BE2C (cell line): ENCODE measurements around the gene SBK3.
A peak's percentile ranks its signal among the peaks of the same experiment; 100 is the strongest.

Source experiments
- DNase-seq: peaks from one replicate; pipeline ENCODE4 v3.0.0-alpha.2; 2020
- H3K27me3 ChIP-seq: fragments of 250-450 bp; sonication (Bioruptor Pico); 2 replicates; pipeline ENCODE4 v1.5.1; 2020; ENCODE audit warnings: mild to moderate bottlenecking
- H3K36me3 ChIP-seq: fragments of 250-450 bp; sonication (Bioruptor Pico); 2 replicates; pipeline ENCODE4 v1.5.1; 2020; ENCODE audit warnings: mild to moderate bottlenecking
- H3K4me1 ChIP-seq: fragments of 250-450 bp; sonication (Bioruptor Pico); 2 replicates; pipeline ENCODE4 v1.5.1; 2020
- H3K4me3 ChIP-seq: 2 replicates; pipeline ENCODE4 v1.5.1; 2011; ENCODE audit warnings: low read depth, low read length
- H3K9me3 ChIP-seq: fragments of 250-450 bp; sonication (Bioruptor Pico); 2 replicates; pipeline ENCODE4 v1.5.1; 2020
- CTCF ChIP-seq: IDR thresholded peaks from 2 replicates; pipeline ENCODE4 v1.5.1; 2012; ENCODE audit warnings: mild to moderate bottlenecking, low read depth, low read length

The SBK3 gene

GRCh38 chr19:55504981-55505380 is 40.4 kb downstream of the SBK3 start:
- Histone ChIP-seq H3K4me3 (no peak overlapping the region), H3K36me3 (no peaks in the 10 kb centered on the region), H3K9me3 (peaks cover 4% of the 10 kb centered on the region), H3K27me3 (no peaks in the 10 kb centered on the region), H3K4me1 (no peaks in the 10 kb centered on the region)
- DNase-seq = no peak
- no peak for TF ChIP-seq CTCF

DNA sequence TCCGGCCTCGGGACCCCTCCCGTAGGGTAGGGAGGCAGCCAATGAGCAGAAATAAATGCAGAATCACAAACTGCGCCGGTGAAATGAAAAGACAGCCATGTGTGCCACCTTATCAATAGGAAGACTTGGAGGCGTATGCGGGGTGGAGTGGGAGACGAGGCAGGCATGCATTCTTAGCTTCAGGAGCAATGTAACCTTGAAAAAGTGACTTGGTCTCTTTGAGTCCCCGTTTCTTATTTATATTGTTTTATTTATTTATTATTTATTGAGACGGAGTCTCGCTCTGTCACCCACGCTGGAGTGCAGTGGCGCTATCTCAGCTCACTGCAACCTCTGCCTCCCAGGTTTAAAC is 41.1 kb downstream of the SBK3 start:
- no peak overlapping the region for H3K4me3 ChIP-seq

DNA sequence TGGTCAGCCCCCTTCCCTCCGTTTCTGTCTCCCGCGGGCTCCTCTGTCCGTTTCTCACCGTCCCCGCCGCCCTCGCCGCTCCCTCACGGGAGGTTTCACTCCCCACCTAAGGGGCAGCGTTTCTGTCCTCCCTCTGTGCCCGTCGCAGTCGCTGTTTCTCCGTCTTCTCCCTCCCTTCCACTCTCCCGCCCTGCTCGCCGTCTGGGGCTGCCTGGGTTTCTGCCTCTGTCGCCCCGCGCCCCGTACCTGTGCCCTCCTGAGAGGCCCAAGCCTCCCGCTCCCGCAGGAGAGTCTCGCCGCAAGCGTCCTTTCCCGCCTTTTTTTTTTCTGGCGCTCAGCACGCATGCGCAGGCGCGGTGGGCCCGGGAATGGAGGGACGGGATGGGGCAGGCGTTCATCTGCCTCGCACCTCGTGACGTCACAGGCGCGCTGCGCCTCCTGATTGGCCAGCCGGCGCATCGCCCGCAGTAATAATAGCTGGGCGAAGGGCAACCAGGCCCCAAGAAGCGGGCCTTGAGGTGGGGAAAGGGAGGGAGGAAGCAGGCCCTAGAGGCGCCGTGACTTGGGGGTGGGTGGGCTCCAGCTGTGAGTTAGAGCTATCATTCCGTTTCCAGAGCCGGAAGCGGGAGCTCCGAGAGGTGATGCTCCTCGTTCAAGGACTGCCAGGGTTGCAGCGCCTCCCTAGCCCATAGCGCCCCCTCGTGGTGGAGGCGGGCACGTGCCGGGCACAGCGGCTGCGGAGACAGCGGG is 41.7 kb downstream of the SBK3 start:
- TF ChIP-seq CTCF = peak; percentile 90
- peak; percentile 95 for DNase-seq
- Histone ChIP-seq H3K27me3 (no peaks in the 10 kb centered on the region), H3K9me3 (peaks cover 4% of the 10 kb centered on the region), H3K4me1 (no peaks in the 10 kb centered on the region), H3K36me3 (no peaks in the 10 kb centered on the region), H3K4me3 (peak overlapping the region; percentile 34; the same call in 1 of the 2 replicates)

More for the DNA sequence above, 41.1 kb downstream of the SBK3 start:
- DNase-seq = no peak
- no peaks in the 10 kb centered on the region for H3K36me3 ChIP-seq
- no peak for TF ChIP-seq CTCF
- no peaks in the 10 kb centered on the region for H3K27me3 ChIP-seq
- peaks cover 4% of the 10 kb centered on the region for H3K9me3 ChIP-seq
- H3K4me1 ChIP-seq = no peaks in the 10 kb centered on the region

DNA sequence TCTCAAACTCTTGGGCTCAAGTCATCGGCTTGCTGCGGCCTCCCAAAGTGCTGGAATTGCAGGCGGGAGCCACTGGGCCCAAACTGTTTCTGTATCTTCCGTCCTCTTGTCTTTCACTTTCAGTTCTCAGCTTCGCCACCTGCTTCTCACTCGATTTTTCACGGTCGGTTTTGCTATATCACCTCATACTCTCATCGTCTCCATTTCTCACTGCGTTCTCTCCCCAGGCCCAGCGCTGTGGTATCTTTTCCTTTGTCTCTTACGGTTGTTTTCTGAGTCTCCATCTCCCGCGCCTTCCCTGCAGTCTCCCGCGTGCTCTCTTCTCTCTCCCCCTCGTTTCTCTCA is 42.2 kb downstream of the SBK3 start:
- Histone ChIP-seq H3K4me1 (no peaks in the 10 kb centered on the region), H3K36me3 (no peaks in the 10 kb centered on the region), H3K9me3 (peaks cover 4% of the 10 kb centered on the region), H3K27me3 (no peaks in the 10 kb centered on the region), H3K4me3 (no peak overlapping the region)
- DNase-seq = no peak
- no peak for TF ChIP-seq CTCF

GRCh38 chr19:55502197-55502952 is 43.0 kb downstream of the SBK3 start:
- Histone ChIP-seq H3K4me1 (no peaks in the 10 kb centered on the region), H3K9me3 (peaks cover 4% of the 10 kb centered on the region), H3K4me3 (no peak overlapping the region), H3K36me3 (no peaks in the 10 kb centered on the region), H3K27me3 (no peaks in the 10 kb centered on the region)
- no peak for DNase-seq
- no peak for TF ChIP-seq CTCF

- no peaks in the 10 kb centered on the region for H3K36me3 ChIP-seq
- no peak for TF ChIP-seq CTCF
- DNase-seq = no peak
- no peaks in the 10 kb centered on the region for H3K27me3 ChIP-seq
- H3K9me3 ChIP-seq = peaks cover 4% of the 10 kb centered on the region
- H3K4me3 ChIP-seq = no peak overlapping the region
- H3K4me1 ChIP-seq = no peaks in the 10 kb centered on the region
Observed at GRCh38 chr19:55500368-55500952, 44.9 kb downstream of the SBK3 start.
